Keratinocyte (primary cell): ENCODE results near the gene ZBTB46. TPM values are rescaled to one million over a fixed set of nuclear protein-coding genes. Genes with fewer than 3 reads are reported as not detected.

Source experiments
- DNase-seq: peaks from one replicate; pipeline ENCODE4 v3.0.0-alpha.2; 2011; ENCODE audit warnings: low read depth, missing footprints, low spot score
- FAIRE-seq: peaks from 2 replicates; lab custom pipeline; 2011; peaks lifted over from hg19 to GRCh38; lab: Jason Lieb, UNC
- H2AFZ ChIP-seq: 2 replicates; pipeline ENCODE4 v1.6.0; 2012; ENCODE audit warnings: low read length, control low read depth, inconsistent platforms; ENCODE audit not compliant: control insufficient read depth
- H3K27ac ChIP-seq: 2 replicates; pipeline ENCODE4 v1.5.1; 2011; ENCODE audit warnings: low read length; ENCODE audit not compliant: control insufficient read depth, insufficient read depth
- H3K27me3 ChIP-seq: 3 replicates; pipeline ENCODE4 v1.6.0; 2011; ENCODE audit warnings: low read length; ENCODE audit not compliant: control insufficient read depth, insufficient read depth; ENCODE audit errors: extremely low read depth
- H3K36me3 ChIP-seq, 2 experiments: 2 replicates in 1 of 2; 3 replicates in 1 of 2; pipeline ENCODE4 v1.5.1; 2011; ENCODE audit warnings: low read length in 2 of 2, mild to moderate bottlenecking in 1 of 2; ENCODE audit not compliant: control insufficient read depth in 2 of 2, insufficient read depth in 2 of 2; ENCODE audit errors: extremely low read depth in 1 of 2
- H3K4me1 ChIP-seq: 3 replicates; pipeline ENCODE4 v1.5.1; 2011; ENCODE audit warnings: low read length; ENCODE audit not compliant: control insufficient read depth, insufficient read depth; ENCODE audit errors: extremely low read depth
- H3K4me2 ChIP-seq: 3 replicates; pipeline ENCODE4 v1.6.0; 2011; ENCODE audit warnings: low read depth, low read length; ENCODE audit not compliant: control insufficient read depth, insufficient read depth; ENCODE audit errors: extremely low read depth
- H3K4me3 ChIP-seq, 3 experiments: fragments of 200-600 bp in 1 of 3; sonication (generic) in 1 of 3; 2 replicates in 2 of 3; 3 replicates in 1 of 3; pipeline ENCODE4 v1.5.1; 2011 to 2016; ENCODE audit warnings: low read length in 3 of 3, mild to moderate bottlenecking in 3 of 3, control low read depth in 2 of 3, inconsistent platforms in 1 of 3, low read depth in 1 of 3, mixed read lengths in 1 of 3, mixed run types in 1 of 3, moderate library complexity in 1 of 3; ENCODE audit not compliant: control insufficient read depth in 2 of 3, insufficient read depth in 2 of 3; ENCODE audit errors: extremely low read depth in 1 of 3
- H3K79me2 ChIP-seq: 2 replicates; pipeline ENCODE4 v1.6.0; 2012; ENCODE audit warnings: low read length; ENCODE audit not compliant: control insufficient read depth, insufficient read depth
- H3K9ac ChIP-seq: 3 replicates; pipeline ENCODE4 v1.6.0; 2011; ENCODE audit warnings: low read length; ENCODE audit not compliant: control insufficient read depth, insufficient read depth; ENCODE audit errors: extremely low read depth
- H3K9me1 ChIP-seq: 3 replicates; pipeline ENCODE4 v1.6.0; 2011; ENCODE audit warnings: low read length; ENCODE audit not compliant: control insufficient read depth, insufficient read depth; ENCODE audit errors: extremely low read depth
- H3K9me3 ChIP-seq: 2 replicates; pipeline ENCODE4 v1.5.1; 2012; ENCODE audit warnings: low read depth, low read length; ENCODE audit not compliant: control insufficient read depth
- H4K20me1 ChIP-seq: 3 replicates; pipeline ENCODE4 v1.6.0; 2011; ENCODE audit warnings: low read length; ENCODE audit not compliant: control insufficient read depth, insufficient read depth; ENCODE audit errors: extremely low read depth
- EZH2 ChIP-seq: IDR thresholded peaks from one replicate; pipeline ENCODE4 v1.6.1; 2012; ENCODE audit warnings: inconsistent platforms, mild to moderate bottlenecking, low read length, moderate library complexity
- dilution Hi-C: fragments of 300-500 bp; cut with MboI; formaldehyde crosslinking; loops from one replicate; pipeline ENCODE4 v1.7.0; 2020; ENCODE audit warnings: low sequenced_read_pairs; ENCODE audit not compliant: extremely low pct_ligation_motif_present
- polyA plus RNA-seq, 5 experiments: library from polyadenylated mRNA; depleted of rRNA in 3 of 5; stranded (reverse) in 3 of 5; stranded (forward) in 1 of 5; unstranded in 1 of 5; fragments of >200 nt; gene quantifications; 1 replicate in 1 of 5; 2 replicates in 3 of 5; 3 replicates in 1 of 5; pipeline versions ENCODE4 v1.2.1 to v1.2.3, GENCODE V29; 2011 to 2012; ENCODE audit warnings: missing spikeins in 2 of 5, low read depth in 1 of 5, low replicate concordance in 1 of 5
- TF ChIP-seq, protein P1 (sequence below), 3 experiments: IDR thresholded peaks in 1 of 3; conservative IDR thresholded peaks in 1 of 3; optimal IDR thresholded peaks in 1 of 3; 2 replicates in 2 of 3; 3 replicates in 1 of 3; pipeline versions ENCODE3 to v1.5.1; 2011; ENCODE audit warnings: low read length in 3 of 3, mild to moderate bottlenecking in 3 of 3, moderate library complexity in 2 of 3, control low read depth in 1 of 3, inconsistent platforms in 1 of 3; ENCODE audit not compliant: insufficient read depth in 2 of 3; ENCODE audit errors: extremely low read depth in 1 of 3

The ZBTB46 gene
- polyA plus RNA-seq, 1 donor (not counting 4 experiments of a cell fraction or from before 2014, with no cell fraction given) = 0.12 TPM

- peaks cover 4% of the 10 kb centered on the region for H4K20me1 ChIP-seq
- no peaks in the 10 kb centered on the region for H3K27me3 ChIP-seq
- FAIRE-seq (no peak), DNase-seq (no peak)
- dilution Hi-C loops = no loop called here
- H3K9me3 ChIP-seq = no peaks in the 10 kb centered on the region
- H3K4me3 ChIP-seq = no peak overlapping the region
- H3K36me3 ChIP-seq = peaks cover 17 to 25% of the 10 kb centered on the region in 2 experiments
- H3K9me1 ChIP-seq = no peaks in the 10 kb centered on the region
- no peak overlapping the region for H3K4me2 ChIP-seq
- H2AFZ ChIP-seq = no peak overlapping the region
- H3K79me2 ChIP-seq = peaks cover 34% of the 10 kb centered on the region
- no peak overlapping the region for H3K27ac ChIP-seq
- H3K4me1 ChIP-seq = peaks cover 26% of the 10 kb centered on the region
- no peak overlapping the region for H3K9ac ChIP-seq
- TF ChIP-seq, protein P1, sequence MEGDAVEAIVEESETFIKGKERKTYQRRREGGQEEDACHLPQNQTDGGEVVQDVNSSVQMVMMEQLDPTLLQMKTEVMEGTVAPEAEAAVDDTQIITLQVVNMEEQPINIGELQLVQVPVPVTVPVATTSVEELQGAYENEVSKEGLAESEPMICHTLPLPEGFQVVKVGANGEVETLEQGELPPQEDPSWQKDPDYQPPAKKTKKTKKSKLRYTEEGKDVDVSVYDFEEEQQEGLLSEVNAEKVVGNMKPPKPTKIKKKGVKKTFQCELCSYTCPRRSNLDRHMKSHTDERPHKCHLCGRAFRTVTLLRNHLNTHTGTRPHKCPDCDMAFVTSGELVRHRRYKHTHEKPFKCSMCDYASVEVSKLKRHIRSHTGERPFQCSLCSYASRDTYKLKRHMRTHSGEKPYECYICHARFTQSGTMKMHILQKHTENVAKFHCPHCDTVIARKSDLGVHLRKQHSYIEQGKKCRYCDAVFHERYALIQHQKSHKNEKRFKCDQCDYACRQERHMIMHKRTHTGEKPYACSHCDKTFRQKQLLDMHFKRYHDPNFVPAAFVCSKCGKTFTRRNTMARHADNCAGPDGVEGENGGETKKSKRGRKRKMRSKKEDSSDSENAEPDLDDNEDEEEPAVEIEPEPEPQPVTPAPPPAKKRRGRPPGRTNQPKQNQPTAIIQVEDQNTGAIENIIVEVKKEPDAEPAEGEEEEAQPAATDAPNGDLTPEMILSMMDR (optimal IDR thresholded peaks at IDR 0.05 in 1 of 3, IDR thresholded peaks at IDR 0.05 in 1 of 3, conservative IDR thresholded peaks at IDR 0.05 in 1 of 3; ENCODE audit: extremely low read depth in 1 of 3, insufficient read depth in 2 of 3, low read length in 3 of 3) = no peak
- no peak for TF ChIP-seq EZH2
Measured at GRCh38 chr20:63703471-63703975, 127.5 kb downstream of the ZBTB46 start.

GRCh38 chr20:63702751-63703470, 128.2 kb downstream of the ZBTB46 start:
- Histone ChIP-seq H3K36me3 (peaks cover 17 to 26% of the 10 kb centered on the region in 2 experiments), H3K9ac (no peak overlapping the region), H3K27ac (no peak overlapping the region), H3K27me3 (no peaks in the 10 kb centered on the region), H4K20me1 (peaks cover 4% of the 10 kb centered on the region), H3K4me3 (no peak overlapping the region), H3K4me2 (no peak overlapping the region), H3K4me1 (peaks cover 31% of the 10 kb centered on the region), H3K79me2 (peaks cover 31% of the 10 kb centered on the region), H2AFZ (no peak overlapping the region), H3K9me3 (no peaks in the 10 kb centered on the region), H3K9me1 (no peaks in the 10 kb centered on the region)
- TF ChIP-seq EZH2 = no peak
- TF ChIP-seq, protein P1 (optimal IDR thresholded peaks at IDR 0.05 in 1 of 3, IDR thresholded peaks at IDR 0.05 in 1 of 3, conservative IDR thresholded peaks at IDR 0.05 in 1 of 3; ENCODE audit: extremely low read depth in 1 of 3, insufficient read depth in 2 of 3, low read length in 3 of 3) = no peak
- dilution Hi-C loops = no loop called here
- DNase-seq = no peak
- no peak for FAIRE-seq
